ACC112 (cell line): ENCODE results near the gene HSDL2.
"Not testable (repeated sequence)": the region's sequence is repeated elsewhere in the genome, so short reads cannot be mapped to it uniquely, and the experiment has no call there.

Experiments used
- H2AFZ ChIP-seq: fragments of 200-600 bp; sonication (generic); one replicate; pipeline ENCODE4 v1.6.0; 2017; ENCODE audit warnings: antibody characterized with exemption, low read length; ENCODE audit not compliant: unreplicated experiment
- H3K27ac ChIP-seq: fragments of 200-600 bp; sonication (generic); 2 replicates; pipeline ENCODE4 v1.5.1; 2014; ENCODE audit warnings: low read depth, mild to moderate bottlenecking, antibody characterized with exemption, low read length, moderate library complexity
- H3K27me3 ChIP-seq: fragments of 200-600 bp; sonication (generic); 2 replicates; pipeline ENCODE4 v1.6.1; 2014; ENCODE audit warnings: mild to moderate bottlenecking, antibody characterized with exemption, low read length, moderate library complexity, mixed read lengths; ENCODE audit not compliant: insufficient read depth
- H3K36me3 ChIP-seq: fragments of 200-600 bp; sonication (generic); 2 replicates; pipeline ENCODE4 v1.6.1; 2016; ENCODE audit warnings: mild to moderate bottlenecking, antibody characterized with exemption, low read length, moderate library complexity, mixed read lengths; ENCODE audit not compliant: insufficient read depth
- H3K4me1 ChIP-seq: fragments of 200-600 bp; sonication (generic); one replicate; pipeline ENCODE4 v1.6.1; 2016; ENCODE audit warnings: low read length, mixed read lengths; ENCODE audit not compliant: insufficient read depth, unreplicated experiment, control insufficient read depth
- H3K4me3 ChIP-seq: fragments of 200-600 bp; sonication (generic); 2 replicates; pipeline ENCODE4 v1.5.1; 2014; ENCODE audit warnings: mild to moderate bottlenecking, low read depth, low read length
- H3K79me2 ChIP-seq: fragments of 200-600 bp; sonication (generic); one replicate; pipeline ENCODE4 v1.6.0; 2016; ENCODE audit warnings: low read length; ENCODE audit not compliant: control insufficient read depth, unreplicated experiment, insufficient read depth

The HSDL2 gene

DNA sequence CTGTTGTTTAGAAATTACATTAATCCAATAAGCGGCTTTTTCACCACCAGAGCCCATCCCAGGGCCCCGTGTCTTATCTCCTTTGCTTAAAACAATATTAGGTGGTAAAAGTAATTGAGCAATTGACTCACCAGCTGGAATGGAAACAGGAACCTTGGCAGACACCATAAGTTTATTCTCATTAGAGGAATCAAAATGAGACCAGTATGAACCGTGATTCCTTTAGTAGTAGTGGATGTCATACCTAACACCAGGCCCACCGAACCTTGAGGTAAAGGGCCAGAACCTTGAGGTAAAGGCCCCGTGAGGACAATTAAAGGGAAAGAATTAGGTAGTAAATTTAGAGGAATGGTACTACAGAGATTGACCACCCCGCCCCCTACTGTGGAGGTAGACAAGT lies 16.5 kb downstream of the HSDL2 start:
- H3K27me3 ChIP-seq = no peaks in the 10 kb centered on the region
- no peak overlapping the region for H2AFZ ChIP-seq
- no peak overlapping the region for H3K27ac ChIP-seq
- no peak overlapping the region for H3K4me3 ChIP-seq
- peaks cover 10% of the 10 kb centered on the region; the same call in 1 of the 2 replicates for H3K36me3 ChIP-seq
- no peaks in the 10 kb centered on the region for H3K4me1 ChIP-seq
- H3K79me2 ChIP-seq = peaks cover 3% of the 10 kb centered on the region

DNA sequence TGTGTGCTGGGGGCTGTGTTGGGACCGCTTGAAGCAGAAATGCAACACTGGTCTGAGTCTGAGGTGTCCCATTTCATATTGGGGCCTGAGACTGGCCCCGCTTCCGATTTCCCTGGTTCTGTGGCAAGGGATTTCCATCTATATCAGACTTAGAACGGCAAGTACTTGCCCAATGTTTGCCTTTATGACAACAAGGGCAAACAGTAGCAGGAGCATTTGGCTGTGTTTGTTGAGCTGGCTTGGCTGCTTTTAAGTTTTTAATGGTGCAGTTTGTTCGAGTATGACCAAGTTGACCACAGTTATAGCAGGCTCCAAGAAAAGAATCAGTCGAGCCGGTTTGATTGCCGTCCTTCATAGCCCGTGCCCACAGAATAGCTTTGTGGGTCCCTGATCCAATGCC lies 17.0 kb downstream of the HSDL2 start:
- Histone ChIP-seq H3K79me2 (peaks cover 3% of the 10 kb centered on the region), H3K27ac (no peak overlapping the region), H3K4me1 (no peaks in the 10 kb centered on the region), H3K36me3 (peaks cover 10% of the 10 kb centered on the region; the same call in 1 of the 2 replicates), H2AFZ (no peak overlapping the region), H3K4me3 (no peak overlapping the region), H3K27me3 (no peaks in the 10 kb centered on the region)

DNA sequence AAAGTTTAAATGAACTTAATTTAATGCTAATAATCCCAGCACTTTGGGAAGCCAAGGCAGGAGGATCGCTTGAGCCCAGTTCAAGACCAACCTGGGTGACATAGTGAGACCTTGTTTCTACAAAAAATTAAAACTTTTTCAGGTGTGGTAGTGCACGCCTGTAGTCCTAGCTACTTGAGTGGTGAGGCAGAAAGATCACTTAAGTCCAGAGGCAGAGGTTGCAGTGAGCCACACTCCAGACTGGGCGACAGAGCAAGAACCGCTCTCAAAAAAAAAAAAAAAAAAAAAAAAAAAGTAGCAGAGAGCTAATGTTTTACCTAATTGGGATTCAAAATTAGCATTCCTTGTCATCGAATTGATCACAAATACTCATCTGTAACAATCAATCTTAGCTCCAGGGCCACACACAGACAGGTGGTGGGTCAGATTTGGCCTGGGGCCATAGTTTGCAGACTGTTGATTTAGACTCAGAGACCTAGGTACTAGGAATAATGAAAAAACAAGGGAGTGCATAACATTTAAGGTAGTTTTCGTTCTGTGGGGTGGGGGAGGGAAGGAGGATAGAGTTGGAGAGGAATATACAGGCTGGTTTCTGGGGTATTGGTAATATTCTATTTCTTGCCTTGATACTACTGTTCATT lies 21.4 kb downstream of the HSDL2 start:
- Histone ChIP-seq H3K27ac (no peak overlapping the region), H2AFZ (no peak overlapping the region), H3K4me1 (no peaks in the 10 kb centered on the region), H3K27me3 (no peaks in the 10 kb centered on the region), H3K36me3 (peaks cover 10% of the 10 kb centered on the region; the same call in 1 of the 2 replicates), H3K79me2 (peaks cover 6% of the 10 kb centered on the region), H3K4me3 (no peak overlapping the region)

DNA sequence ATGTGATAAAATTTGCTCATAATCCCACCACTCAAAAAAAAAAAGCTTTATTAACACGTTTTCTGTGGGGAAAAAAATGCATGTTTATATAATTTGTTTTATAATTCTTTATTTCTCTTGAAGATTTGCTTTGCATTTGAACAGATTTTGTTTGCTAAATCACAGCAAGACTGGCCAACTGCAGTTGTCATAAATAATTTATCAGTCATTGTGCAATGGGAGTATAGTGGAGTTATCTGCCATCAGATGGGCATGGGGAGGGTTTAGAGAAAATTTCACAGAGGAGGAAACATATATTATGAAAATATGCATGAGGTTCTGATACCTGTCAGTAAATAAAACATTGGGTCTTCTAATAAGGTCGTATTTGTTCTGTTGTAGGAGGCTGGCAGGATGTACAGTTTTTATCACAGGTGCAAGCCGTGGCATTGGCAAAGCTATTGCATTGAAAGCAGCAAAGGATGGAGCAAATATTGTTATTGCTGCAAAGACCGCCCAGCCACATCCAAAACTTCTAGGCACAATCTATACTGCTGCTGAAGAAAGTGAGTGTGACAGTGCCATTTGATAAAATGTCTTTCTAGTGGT lies 23.8 kb downstream of the HSDL2 start:
- Histone ChIP-seq H3K27me3 (no peaks in the 10 kb centered on the region), H3K36me3 (peaks cover 11% of the 10 kb centered on the region), H2AFZ (no peak overlapping the region), H3K4me3 (no peak overlapping the region), H3K79me2 (peaks cover 6% of the 10 kb centered on the region), H3K27ac (no peak overlapping the region), H3K4me1 (no peaks in the 10 kb centered on the region)

DNA sequence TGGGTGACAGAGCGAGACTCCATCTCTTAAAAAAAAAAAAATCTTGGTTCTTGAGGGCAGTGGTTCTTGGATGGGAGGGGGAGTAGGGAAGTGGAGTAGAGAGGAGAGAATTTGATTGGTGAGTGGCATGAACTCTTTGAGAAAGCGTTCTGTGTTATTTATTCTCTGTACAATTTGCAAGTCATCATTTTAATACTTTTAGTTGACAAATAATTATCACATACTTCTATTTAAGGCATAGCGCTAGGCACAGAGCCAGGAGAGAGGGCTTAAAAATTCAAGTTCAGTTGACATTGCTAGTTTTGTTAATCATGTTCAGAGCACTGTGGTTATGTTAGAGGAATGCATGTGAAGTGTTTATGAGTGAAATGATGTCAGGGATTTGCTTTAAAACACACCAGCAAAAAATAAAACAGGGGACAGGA lies 24.6 kb downstream of the HSDL2 start:
- no peaks in the 10 kb centered on the region for H3K27me3 ChIP-seq
- H3K27ac ChIP-seq = no peak overlapping the region
- H3K79me2 ChIP-seq = peaks cover 6% of the 10 kb centered on the region
- H3K4me1 ChIP-seq = no peaks in the 10 kb centered on the region
- no peak overlapping the region for H3K4me3 ChIP-seq
- H3K36me3 ChIP-seq = peaks cover 8% of the 10 kb centered on the region; the same call in 1 of the 2 replicates
- no peak overlapping the region for H2AFZ ChIP-seq

DNA sequence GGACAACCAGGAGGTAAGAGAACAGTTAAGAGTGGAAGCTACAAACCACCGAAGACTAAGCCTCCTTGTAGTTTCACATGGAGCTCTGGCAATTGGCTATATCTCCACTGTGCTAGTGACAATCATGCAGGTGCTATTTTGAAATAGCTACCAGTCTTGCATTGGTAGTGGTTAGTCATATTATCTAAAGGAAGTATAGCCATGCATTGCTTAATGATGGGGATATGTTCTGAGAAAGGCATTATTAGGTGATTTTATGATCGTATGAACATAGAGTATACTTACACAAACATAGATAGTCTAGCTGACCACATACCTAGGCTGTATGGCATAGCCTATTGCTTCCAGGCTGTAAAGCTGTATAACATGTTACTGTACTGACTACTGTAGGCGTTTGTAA lies 28.4 kb downstream of the HSDL2 start:
- H2AFZ ChIP-seq = no peak overlapping the region
- H3K79me2 ChIP-seq = no peaks in the 10 kb centered on the region
- H3K36me3 ChIP-seq = peaks cover 13% of the 10 kb centered on the region

DNA sequence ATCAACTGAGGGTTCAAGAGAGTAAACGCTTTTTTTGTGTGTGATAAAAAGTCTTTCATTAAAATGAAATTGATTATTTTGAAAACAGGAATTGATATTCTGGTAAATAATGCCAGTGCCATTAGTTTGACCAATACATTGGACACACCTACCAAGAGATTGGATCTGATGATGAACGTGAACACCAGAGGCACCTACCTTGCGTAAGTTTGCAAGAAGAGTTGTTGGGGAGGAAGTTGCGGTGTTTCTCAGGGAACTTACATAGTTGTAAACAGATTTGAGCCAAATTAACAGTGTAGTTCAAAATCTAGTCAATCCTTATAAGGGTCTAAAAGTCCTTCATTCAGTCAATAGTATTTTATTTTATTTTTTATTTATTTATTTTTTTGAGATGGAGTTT lies 28.9 kb downstream of the HSDL2 start:
- no peak overlapping the region for H2AFZ ChIP-seq
- peaks cover 13% of the 10 kb centered on the region for H3K36me3 ChIP-seq
- no peaks in the 10 kb centered on the region for H3K4me1 ChIP-seq

More for the DNA sequence above, 28.4 kb downstream of the HSDL2 start:
- H3K4me3 ChIP-seq = no peak overlapping the region
- no peak overlapping the region for H3K27ac ChIP-seq
- H3K27me3 ChIP-seq = no peaks in the 10 kb centered on the region
- no peaks in the 10 kb centered on the region for H3K4me1 ChIP-seq

DNA sequence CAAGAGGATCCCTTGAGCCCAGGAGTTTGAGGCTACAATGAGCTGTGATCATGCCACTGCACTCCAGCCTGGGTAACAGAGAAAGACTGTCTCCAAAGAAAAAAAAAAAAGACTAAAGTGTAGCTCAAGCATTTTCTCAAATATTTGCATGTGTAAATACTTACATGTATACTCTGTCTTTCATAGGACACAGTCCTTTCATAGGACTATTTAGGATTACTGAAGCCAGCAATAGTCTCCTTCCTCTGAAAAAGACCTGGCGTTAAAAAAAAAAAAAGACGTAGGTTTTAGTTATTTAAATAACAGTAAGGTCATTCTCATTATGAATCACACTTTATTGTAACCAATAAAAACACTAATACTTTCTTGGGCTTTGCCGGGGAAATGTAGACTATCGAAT lies 29.9 kb downstream of the HSDL2 start:
- H3K27ac ChIP-seq = no peak overlapping the region
- peaks cover 13% of the 10 kb centered on the region for H3K36me3 ChIP-seq
- H3K27me3 ChIP-seq = no peaks in the 10 kb centered on the region
- no peaks in the 10 kb centered on the region for H3K4me1 ChIP-seq
- H2AFZ ChIP-seq = no peak overlapping the region
- H3K79me2 ChIP-seq = no peaks in the 10 kb centered on the region
- H3K4me3 ChIP-seq = no peak overlapping the region

More for the DNA sequence above, 28.9 kb downstream of the HSDL2 start:
- H3K27me3 ChIP-seq = no peaks in the 10 kb centered on the region
- no peaks in the 10 kb centered on the region for H3K79me2 ChIP-seq
- no peak overlapping the region for H3K27ac ChIP-seq
- H3K4me3 ChIP-seq = no peak overlapping the region

DNA sequence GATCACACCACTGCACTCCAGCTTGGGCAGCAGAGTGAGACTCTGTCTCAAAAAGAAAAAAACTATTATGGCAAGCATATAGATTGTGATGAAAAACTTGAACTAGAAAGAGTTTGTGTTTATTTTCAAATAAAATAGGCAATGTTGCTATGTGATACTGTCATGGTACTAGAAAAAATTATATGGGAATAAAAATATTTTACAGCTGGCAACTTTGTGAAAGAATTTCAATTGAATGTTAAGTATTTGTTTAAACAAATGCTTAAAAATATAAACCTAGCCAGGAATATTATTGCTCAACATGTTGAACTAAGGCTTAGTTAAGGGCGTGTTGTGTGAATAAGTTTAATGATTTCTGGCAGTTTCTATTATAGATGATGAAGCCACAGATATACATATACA lies 31.7 kb downstream of the HSDL2 start:
- H3K27me3 ChIP-seq = no peaks in the 10 kb centered on the region
- no peak overlapping the region for H2AFZ ChIP-seq
- H3K4me3 ChIP-seq = no peak overlapping the region
- no peaks in the 10 kb centered on the region for H3K4me1 ChIP-seq
- no peak overlapping the region for H3K27ac ChIP-seq
- peaks cover 13% of the 10 kb centered on the region for H3K36me3 ChIP-seq
- H3K79me2 ChIP-seq = no peaks in the 10 kb centered on the region

DNA sequence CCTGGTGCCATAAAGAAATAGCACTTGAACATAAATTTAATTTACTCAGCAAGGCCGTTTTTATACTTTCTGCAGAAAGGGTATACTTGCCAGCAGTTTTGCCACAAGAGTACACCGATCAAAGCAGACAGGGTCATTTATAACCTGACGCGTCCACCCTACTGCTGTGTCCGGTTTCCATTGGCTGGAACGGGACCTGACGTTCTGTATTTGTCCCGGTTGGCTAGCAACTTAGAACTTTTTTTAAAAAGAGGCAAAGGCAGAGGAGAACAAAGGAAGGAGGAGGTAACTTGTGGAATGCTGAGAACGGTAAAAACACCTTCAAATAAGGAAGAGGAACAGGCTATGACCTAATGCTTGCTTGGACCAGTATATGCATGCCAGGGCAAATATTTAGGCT lies 33.8 kb downstream of the HSDL2 start:
- not testable (repeated sequence) for H3K4me1 ChIP-seq, H3K27ac ChIP-seq, H3K36me3 ChIP-seq, H3K4me3 ChIP-seq, H3K27me3 ChIP-seq, H3K79me2 ChIP-seq, H2AFZ ChIP-seq

DNA sequence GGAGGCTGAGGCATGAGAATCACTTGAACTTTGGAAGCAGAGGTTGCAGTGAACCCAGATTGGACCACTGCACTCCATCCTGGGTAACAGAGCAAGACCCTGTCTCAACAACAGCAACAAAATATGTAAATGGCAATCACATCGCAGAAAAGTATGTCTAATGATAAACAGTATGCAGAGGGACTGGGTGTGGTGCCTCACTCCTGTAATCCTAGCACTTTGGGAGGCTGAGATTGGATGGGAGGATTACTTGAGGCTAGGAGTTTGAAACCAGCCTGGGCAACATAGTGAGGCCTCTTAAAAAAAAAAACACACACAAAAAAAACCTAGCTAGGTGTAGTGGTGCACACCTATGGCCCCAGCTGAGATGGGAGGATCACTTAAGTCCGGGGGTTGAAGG lies 40.3 kb downstream of the HSDL2 start:
- Histone ChIP-seq H3K4me3 (no peak overlapping the region), H3K79me2 (no peaks in the 10 kb centered on the region), H3K4me1 (no peaks in the 10 kb centered on the region), H3K36me3 (peaks cover 6% of the 10 kb centered on the region), H2AFZ (no peak overlapping the region), H3K27me3 (no peaks in the 10 kb centered on the region), H3K27ac (no peak overlapping the region)
